IPS DF 19.7 (cell line): ENCODE measurements around the gene CPB2.
A peak's percentile ranks its signal among the peaks of the same experiment; 100 is the strongest.

Source experiments
- DNase-seq: peaks from one replicate; pipeline ENCODE4 v3.0.0-alpha.2; 2013; ENCODE audit warnings: low read depth, low spot score

CPB2 gene

GRCh38 chr13:46097663-46098062 lies 7.2 kb downstream of the CPB2 start:
- no peak for DNase-seq

- DNase-seq = no peak
Measured at GRCh38 chr13:46097015-46097414, 7.8 kb downstream of the CPB2 start.

- no peak for DNase-seq
Measured at GRCh38 chr13:46094478-46094877, 10.4 kb downstream of the CPB2 start.

GRCh38 chr13:46088821-46089562 lies 15.8 kb downstream of the CPB2 start:
- DNase-seq = no peak

- DNase-seq = no peak
Measured at GRCh38 chr13:46087481-46087880, 17.4 kb downstream of the CPB2 start.

- DNase-seq = no peak
Measured at GRCh38 chr13:46086985-46087384, 17.8 kb downstream of the CPB2 start.

- DNase-seq = no peak
Measured at GRCh38 chr13:46086421-46086922, 18.4 kb downstream of the CPB2 start.

- DNase-seq = no peak
Measured at GRCh38 chr13:46085737-46086136, 19.1 kb downstream of the CPB2 start.

- no peak for DNase-seq
Measured at GRCh38 chr13:46082324-46082723, 22.5 kb downstream of the CPB2 start.

- no peak for DNase-seq
Measured at GRCh38 chr13:46079770-46080169, 25.1 kb downstream of the CPB2 start.

GRCh38 chr13:46077265-46077664 lies 27.6 kb downstream of the CPB2 start:
- no peak for DNase-seq

GRCh38 chr13:46076827-46077226 lies 28.0 kb downstream of the CPB2 start:
- no peak for DNase-seq

GRCh38 chr13:46075811-46076210 lies 29.0 kb downstream of the CPB2 start:
- no peak for DNase-seq

- peak; percentile 17 for DNase-seq
Measured at GRCh38 chr13:46071590-46072249, 33.1 kb downstream of the CPB2 start.

GRCh38 chr13:46063292-46063691 lies 41.5 kb downstream of the CPB2 start:
- DNase-seq = no peak

- DNase-seq = no peak
Measured at GRCh38 chr13:46062185-46062584, 42.6 kb downstream of the CPB2 start.

GRCh38 chr13:46059405-46059804 lies 45.4 kb downstream of the CPB2 start:
- DNase-seq = no peak

- no peak for DNase-seq
Measured at GRCh38 chr13:46058268-46058667, 46.6 kb downstream of the CPB2 start.

- no peak for DNase-seq
Measured at GRCh38 chr13:46057256-46058015, 47.4 kb downstream of the CPB2 start.

GRCh38 chr13:46053162-46054012 lies 51.4 kb downstream of the CPB2 start:
- no peak for DNase-seq
